HepG2 (cell line): ENCODE results near the gene RFC2.

ENCODE experiments used
- AGO1 ChIP-seq: fragments of 200-400 bp; formaldehyde crosslinking; IDR thresholded peaks from 2 replicates; pipeline ENCODE4 v1.6.1; 2017; ENCODE audit warnings: mild to moderate bottlenecking, low read depth, low read length, moderate library complexity; ENCODE audit not compliant: poor library complexity, severe bottlenecking
- BCL3 ChIP-seq: sonication (generic); formaldehyde crosslinking; IDR thresholded peaks from 2 replicates; pipeline ENCODE4 v1.5.1; 2020; ENCODE audit warnings: mild to moderate bottlenecking, missing genetic modification reagents, moderate library complexity
- BCL6 ChIP-seq: IDR thresholded peaks from 2 replicates; pipeline ENCODE4 v1.6.1; 2016; ENCODE audit warnings: missing genetic modification reagents, missing compliant biosample characterization
- EZH2 ChIP-seq: conservative IDR thresholded peaks from 2 replicates; pipeline ENCODE4 v1.6.1; 2012; ENCODE audit warnings: mild to moderate bottlenecking, low read depth, low read length, moderate library complexity
- JUN ChIP-seq: sonication (generic); formaldehyde crosslinking; IDR thresholded peaks from 2 replicates; pipeline ENCODE4 v1.4.0; 2020; ENCODE audit warnings: mild to moderate bottlenecking, missing genetic modification reagents
- MTA1 ChIP-seq: sonication (generic); formaldehyde crosslinking; IDR thresholded peaks from 2 replicates; pipeline ENCODE4 v1.4.0; 2020; ENCODE audit warnings: missing genetic modification reagents, mild to moderate bottlenecking, borderline replicate concordance
- PBX2 ChIP-seq: IDR thresholded peaks from 2 replicates; pipeline ENCODE4 v1.6.1; 2016; ENCODE audit warnings: control low read depth
- PHF21A ChIP-seq: sonication (generic); formaldehyde crosslinking; IDR thresholded peaks from 2 replicates; pipeline ENCODE4 v1.5.0; 2020; ENCODE audit warnings: mild to moderate bottlenecking, missing genetic modification reagents
- RAD21 ChIP-seq: fragments of 450-650 bp; formaldehyde crosslinking; IDR thresholded peaks from 2 replicates; pipeline ENCODE4 v1.5.0; 2020; ENCODE audit warnings: mild to moderate bottlenecking
- SMC3 ChIP-seq: IDR thresholded peaks from 2 replicates; pipeline ENCODE4 v1.6.1; 2011; ENCODE audit warnings: low read length, improper control_type of control experiment
- SP1 ChIP-seq, 2 experiments: fragments of 450-650 bp in 1 of 2; sonication (generic) in 1 of 2; formaldehyde crosslinking in 1 of 2; IDR thresholded peaks; 2 replicates each; pipeline versions ENCODE4 v1.4.0 to v1.6.1; 2016 to 2020; ENCODE audit warnings: missing genetic modification reagents in 1 of 2
- ZNF431 ChIP-seq: sonication (generic); formaldehyde crosslinking; IDR thresholded peaks from 2 replicates; pipeline ENCODE4 v1.9.0; 2022; ENCODE audit warnings: missing genetic modification reagents, low read depth, mild to moderate bottlenecking, borderline replicate concordance
- TF ChIP-seq, protein P1 (sequence below): sonication (generic); formaldehyde crosslinking; IDR thresholded peaks from 2 replicates; pipeline ENCODE4 v1.4.0; 2020; ENCODE audit warnings: low read depth, missing genetic modification reagents
- TF ChIP-seq, protein P2 (sequence below), 2 experiments: sonication (generic) in 1 of 2; formaldehyde crosslinking in 1 of 2; IDR thresholded peaks; 2 replicates each; pipeline versions ENCODE4 v1.4.0 to v1.6.1; 2018 to 2020; ENCODE audit warnings: missing genetic modification reagents in 2 of 2, borderline replicate concordance in 1 of 2, low read depth in 1 of 2, mild to moderate bottlenecking in 1 of 2, missing biosample characterization in 1 of 2

DNA sequence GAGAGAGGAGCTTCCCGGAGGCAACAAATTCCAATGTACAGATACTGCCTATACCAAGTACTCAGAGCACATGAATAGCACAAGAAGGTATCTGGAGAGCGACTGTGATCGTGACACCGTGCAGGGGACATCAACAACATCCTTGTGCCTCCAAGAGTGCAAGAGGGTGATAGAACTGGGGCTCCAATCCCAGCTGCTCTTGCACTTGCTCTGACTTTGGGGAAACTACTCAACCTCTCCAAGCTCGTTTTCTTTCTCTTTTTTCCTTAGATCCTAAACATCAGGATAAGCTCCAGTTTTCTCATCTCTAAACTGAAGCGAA is 12.1 kb downstream of the RFC2 start:
- TF ChIP-seq RAD21 (CRISPR knock-in tag) (no peak), PHF21A (no peak), BCL6 (no peak), EZH2 (no peak), SP1 (IDR thresholded peaks at IDR 0.05) (no peak), SP1 (CRISPR knock-in tag; IDR thresholded peaks at IDR 0.05) (no peak), PBX2 (CRISPR knock-in tag) (no peak), BCL3 (no peak), AGO1 (no peak), MTA1 (no peak), ZNF431 (CRISPR knock-in tag) (no peak), JUN (CRISPR knock-in tag) (no peak), SMC3 (no peak)
- TF ChIP-seq, protein P1, sequence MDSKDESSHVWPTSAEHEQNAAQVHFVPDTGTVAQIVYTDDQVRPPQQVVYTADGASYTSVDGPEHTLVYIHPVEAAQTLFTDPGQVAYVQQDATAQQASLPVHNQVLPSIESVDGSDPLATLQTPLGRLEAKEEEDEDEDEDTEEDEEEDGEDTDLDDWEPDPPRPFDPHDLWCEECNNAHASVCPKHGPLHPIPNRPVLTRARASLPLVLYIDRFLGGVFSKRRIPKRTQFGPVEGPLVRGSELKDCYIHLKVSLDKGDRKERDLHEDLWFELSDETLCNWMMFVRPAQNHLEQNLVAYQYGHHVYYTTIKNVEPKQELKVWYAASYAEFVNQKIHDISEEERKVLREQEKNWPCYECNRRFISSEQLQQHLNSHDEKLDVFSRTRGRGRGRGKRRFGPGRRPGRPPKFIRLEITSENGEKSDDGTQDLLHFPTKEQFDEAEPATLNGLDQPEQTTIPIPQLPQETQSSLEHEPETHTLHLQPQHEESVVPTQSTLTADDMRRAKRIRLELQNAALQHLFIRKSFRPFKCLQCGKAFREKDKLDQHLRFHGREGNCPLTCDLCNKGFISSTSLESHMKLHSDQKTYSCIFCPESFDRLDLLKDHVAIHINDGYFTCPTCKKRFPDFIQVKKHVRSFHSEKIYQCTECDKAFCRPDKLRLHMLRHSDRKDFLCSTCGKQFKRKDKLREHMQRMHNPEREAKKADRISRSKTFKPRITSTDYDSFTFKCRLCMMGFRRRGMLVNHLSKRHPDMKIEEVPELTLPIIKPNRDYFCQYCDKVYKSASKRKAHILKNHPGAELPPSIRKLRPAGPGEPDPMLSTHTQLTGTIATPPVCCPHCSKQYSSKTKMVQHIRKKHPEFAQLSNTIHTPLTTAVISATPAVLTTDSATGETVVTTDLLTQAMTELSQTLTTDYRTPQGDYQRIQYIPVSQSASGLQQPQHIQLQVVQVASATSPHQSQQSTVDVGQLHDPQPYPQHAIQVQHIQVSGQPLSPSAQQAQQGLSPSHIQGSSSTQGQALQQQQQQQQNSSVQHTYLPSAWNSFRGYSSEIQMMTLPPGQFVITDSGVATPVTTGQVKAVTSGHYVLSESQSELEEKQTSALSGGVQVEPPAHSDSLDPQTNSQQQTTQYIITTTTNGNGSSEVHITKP = no peak
- TF ChIP-seq, protein P2, sequence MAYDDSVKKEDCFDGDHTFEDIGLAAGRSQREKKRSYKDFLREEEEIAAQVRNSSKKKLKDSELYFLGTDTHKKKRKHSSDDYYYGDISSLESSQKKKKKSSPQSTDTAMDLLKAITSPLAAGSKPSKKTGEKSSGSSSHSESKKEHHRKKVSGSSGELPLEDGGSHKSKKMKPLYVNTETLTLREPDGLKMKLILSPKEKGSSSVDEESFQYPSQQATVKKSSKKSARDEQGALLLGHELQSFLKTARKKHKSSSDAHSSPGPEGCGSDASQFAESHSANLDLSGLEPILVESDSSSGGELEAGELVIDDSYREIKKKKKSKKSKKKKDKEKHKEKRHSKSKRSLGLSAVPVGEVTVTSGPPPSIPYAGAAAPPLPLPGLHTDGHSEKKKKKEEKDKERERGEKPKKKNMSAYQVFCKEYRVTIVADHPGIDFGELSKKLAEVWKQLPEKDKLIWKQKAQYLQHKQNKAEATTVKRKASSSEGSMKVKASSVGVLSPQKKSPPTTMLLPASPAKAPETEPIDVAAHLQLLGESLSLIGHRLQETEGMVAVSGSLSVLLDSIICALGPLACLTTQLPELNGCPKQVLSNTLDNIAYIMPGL (CRISPR knock-in tag; IDR thresholded peaks at IDR 0.05; ENCODE audit: borderline replicate concordance in 1 of 2, low read depth in 1 of 2) = no peak
